Activated CD8-positive, alpha-beta T cell treated with anti-CD3 and anti-CD28 coated beads, Interleukin-2, amount 10 ng/mL, durations not matched to agents 7 days and 5 days (primary cell): ENCODE measurements around the gene ZSWIM4. TPM values are rescaled to one million over a fixed set of nuclear protein-coding genes. Genes with fewer than 3 reads are reported as not detected.
"Not testable (repeated sequence)": the region's sequence is repeated elsewhere in the genome, so short reads cannot be mapped to it uniquely, and the experiment has no call there.

Experiments
- ATAC-seq: fragments of 150-1000 bp; cut with Tn5 transposase; one replicate; pipeline ENCODE4 v1.10.0; 2021; ENCODE audit warnings: moderate library complexity
- CTCF ChIA-PET: fragments of 350-600 bp; sonication (Branson Sonifier 250); formaldehyde crosslinking; loops from one replicate; lab custom pipeline; 2021; ENCODE audit warnings: antibody characterized with exemption; lab: Charles Lee
- POLR2A ChIA-PET: fragments of 350-600 bp; sonication (Branson Sonifier 250); formaldehyde crosslinking; loops from one replicate; lab custom pipeline; 2021; ENCODE audit warnings: antibody characterized with exemption; lab: Charles Lee
- DNase-seq: peaks from one replicate; pipeline ENCODE4 v3.0.0-alpha.2; 2020
- H3K27ac Mint-ChIP-seq: one replicate; pipeline ENCODE4 v1.8.0; 2021; ENCODE audit warnings: mild to moderate bottlenecking, mixed read lengths
- H3K27me3 Mint-ChIP-seq: one replicate; pipeline ENCODE4 v1.8.0; 2021; ENCODE audit warnings: low read depth, mixed read lengths
- H3K36me3 Mint-ChIP-seq: one replicate; pipeline ENCODE4 v1.8.0; 2021; ENCODE audit warnings: low read depth, mixed read lengths
- H3K4me1 Mint-ChIP-seq: one replicate; pipeline ENCODE4 v1.8.0; 2021; ENCODE audit warnings: low read depth, mixed read lengths
- H3K4me3 Mint-ChIP-seq: one replicate; pipeline ENCODE4 v1.8.0; 2021; ENCODE audit warnings: mild to moderate bottlenecking, mixed read lengths
- H3K9me3 Mint-ChIP-seq: one replicate; pipeline ENCODE4 v1.8.0; 2022; ENCODE audit warnings: mixed read lengths; ENCODE audit not compliant: insufficient read depth
- total RNA-seq, 2 experiments: library from RNA; stranded (reverse); gene quantifications; one replicate each; pipeline ENCODE4 v1.2.3, GENCODE V29; 2021

The ZSWIM4 gene
- total RNA-seq, 2 experiments from 2014 or later: 8.4 to 9.5 TPM

DNA sequence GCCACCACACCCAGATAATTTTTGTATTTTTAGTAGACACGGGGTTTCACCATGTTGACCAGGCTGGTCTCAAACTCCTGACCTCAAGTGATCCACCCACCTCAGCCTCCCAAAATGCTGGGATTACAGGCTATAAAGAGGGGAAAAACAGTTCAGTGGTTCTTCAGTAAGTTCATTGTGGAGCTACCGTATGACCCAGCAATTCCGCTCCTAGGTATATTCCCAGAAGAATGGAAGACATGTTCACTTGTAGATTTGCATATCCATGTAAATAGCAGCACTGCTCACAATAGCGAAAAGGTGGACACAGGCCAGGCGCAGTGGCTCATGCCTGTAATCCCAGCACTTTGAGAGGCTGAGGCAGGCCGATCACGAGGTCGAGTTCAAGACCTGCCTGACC lies 15.4 kb upstream of the ZSWIM4 start:
- H3K4me3 Mint-ChIP-seq, H3K27me3 Mint-ChIP-seq, H3K9me3 Mint-ChIP-seq, H3K27ac Mint-ChIP-seq, ATAC-seq, DNase-seq: not testable (repeated sequence)
- POLR2A ChIA-PET: interaction anchor here (1.5 kb wide), 1 partner anchor 8 kb away, joined by 5 read pairs; no protein-coding TSS in a partner anchor
- CTCF ChIA-PET: interaction anchor here (1.5 kb wide), 1 partner anchor 83 kb away, joined by 6 read pairs; no protein-coding TSS in a partner anchor
- Mint-ChIP-seq H3K4me1 (peaks cover 27% of the 10 kb centered on the region), H3K36me3 (peaks cover 37% of the 10 kb centered on the region)

DNA sequence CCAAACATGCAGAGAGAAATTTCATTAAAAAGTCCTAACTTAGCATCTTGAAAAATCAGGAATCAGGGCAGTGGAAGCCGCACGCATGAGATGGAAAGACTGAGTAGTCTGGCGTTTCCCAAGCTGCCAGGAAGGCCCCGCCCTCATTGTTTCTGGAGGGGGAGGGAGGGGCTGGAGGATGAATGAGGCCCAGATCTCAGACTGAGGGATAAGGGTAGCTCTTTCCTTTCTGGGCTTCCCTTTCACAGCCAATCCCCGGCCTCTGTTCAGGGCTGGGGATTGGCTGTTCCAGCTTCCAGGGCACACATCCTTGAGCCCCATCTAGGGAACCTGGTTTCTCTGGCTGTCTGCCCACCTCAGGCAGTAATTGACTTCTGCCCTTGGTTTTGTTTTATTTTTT lies 13.7 kb upstream of the ZSWIM4 start:
- DNase-seq (no peak), ATAC-seq (no peak)
- Mint-ChIP-seq H3K4me1 (peaks cover 19% of the 10 kb centered on the region), H3K27me3 (no peaks in the 10 kb centered on the region), H3K4me3 (no peak overlapping the region), H3K27ac (no peak overlapping the region), H3K36me3 (peaks cover 23% of the 10 kb centered on the region), H3K9me3 (no peaks in the 10 kb centered on the region)
- CTCF ChIA-PET: no interaction called here
- POLR2A ChIA-PET: no interaction called here

DNA sequence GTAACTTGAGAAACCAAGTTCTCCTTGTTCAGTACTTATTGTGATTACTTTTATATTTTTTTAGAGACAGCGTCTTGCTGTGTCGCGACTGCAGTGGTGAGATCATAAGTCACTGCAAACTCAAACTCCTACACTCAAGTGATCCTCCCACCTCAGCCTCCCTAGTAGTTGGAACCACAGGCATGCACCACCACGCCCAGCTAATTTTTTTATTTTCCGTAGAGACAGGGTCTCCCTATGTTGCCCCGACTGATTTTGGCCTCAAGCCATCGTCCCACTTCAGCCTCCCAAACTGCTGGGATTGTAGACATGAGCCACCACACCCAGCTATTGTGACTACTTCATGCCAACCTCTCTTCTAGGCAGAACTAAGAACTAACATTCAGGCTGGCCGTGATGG lies 12.7 kb upstream of the ZSWIM4 start:
- H3K4me3 Mint-ChIP-seq: no peak overlapping the region
- no peaks in the 10 kb centered on the region for H3K27me3 Mint-ChIP-seq
- ChIA-PET CTCF (interaction anchor here (3.2 to 3.5 kb wide), 2 partner anchors 54 to 80 kb away, joined by 16 to 71 read pairs; no protein-coding TSS in a partner anchor), POLR2A (no interaction called here)
- H3K27ac Mint-ChIP-seq: no peak overlapping the region
- peaks cover 20% of the 10 kb centered on the region for H3K36me3 Mint-ChIP-seq
- no peak for DNase-seq
- H3K9me3 Mint-ChIP-seq: no peaks in the 10 kb centered on the region
- H3K4me1 Mint-ChIP-seq: peaks cover 24% of the 10 kb centered on the region
- ATAC-seq: no peak

DNA sequence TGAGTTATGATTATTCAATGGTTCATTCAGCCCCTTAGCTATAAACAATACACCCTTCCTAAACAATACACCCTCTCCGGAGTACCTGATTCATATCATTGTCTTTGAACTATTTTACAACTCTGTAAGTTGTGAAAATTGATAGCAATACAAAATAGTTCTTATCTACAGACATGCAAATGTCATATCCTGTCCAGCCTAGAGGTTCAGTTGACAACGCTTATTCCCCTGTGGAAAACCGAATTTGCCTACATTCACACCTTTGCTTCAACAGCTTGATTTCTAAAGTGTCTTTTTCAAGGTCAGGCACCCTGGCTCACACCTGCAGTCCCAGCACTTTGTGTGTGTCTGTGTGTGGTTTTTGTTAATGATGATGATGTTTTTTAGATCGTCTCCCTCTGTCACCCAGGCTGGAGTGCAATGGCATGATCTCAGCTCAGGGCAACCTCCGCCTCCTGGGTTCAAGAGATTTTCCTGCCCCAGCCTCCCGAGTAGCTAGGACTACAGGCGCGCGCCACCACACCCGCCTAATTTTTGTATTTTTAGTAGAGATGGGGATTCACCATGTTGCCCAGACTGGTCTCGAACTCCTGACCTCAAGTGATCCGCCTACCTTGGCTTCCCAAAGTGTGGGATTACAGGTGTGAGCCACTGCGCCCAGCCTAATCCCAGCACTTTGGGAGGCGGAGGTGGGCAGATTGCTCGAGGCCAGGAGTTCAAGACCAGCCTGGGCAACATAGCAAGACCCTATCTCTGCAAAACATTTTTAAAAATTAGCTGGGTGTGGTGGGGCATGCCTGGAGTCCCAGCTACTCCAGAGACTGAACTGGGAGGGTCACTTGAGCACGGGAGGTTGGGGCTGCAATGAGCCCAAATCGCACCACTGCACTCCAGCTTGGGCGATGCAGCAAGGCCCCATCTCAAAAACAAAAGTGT lies 11.4 kb upstream of the ZSWIM4 start:
- Mint-ChIP-seq H3K27me3 (no peaks in the 10 kb centered on the region), H3K4me3 (no peak overlapping the region), H3K36me3 (peaks cover 7% of the 10 kb centered on the region), H3K4me1 (peaks cover 37% of the 10 kb centered on the region), H3K9me3 (no peaks in the 10 kb centered on the region), H3K27ac (no peak overlapping the region)
- CTCF ChIA-PET: interaction anchor here (0.7 to 3.5 kb wide), 10 partner anchors 9 to 194 kb away, joined by 3 to 71 read pairs (median 5); partner anchors contain the start of genes C19orf53 and ZSWIM4
- ATAC-seq (no peak), DNase-seq (no peak)
- POLR2A ChIA-PET: interaction anchor here (1.2 to 1.7 kb wide), 5 partner anchors 9 to 80 kb away, joined by 3 to 7 read pairs (median 5); no protein-coding TSS in a partner anchor

DNA sequence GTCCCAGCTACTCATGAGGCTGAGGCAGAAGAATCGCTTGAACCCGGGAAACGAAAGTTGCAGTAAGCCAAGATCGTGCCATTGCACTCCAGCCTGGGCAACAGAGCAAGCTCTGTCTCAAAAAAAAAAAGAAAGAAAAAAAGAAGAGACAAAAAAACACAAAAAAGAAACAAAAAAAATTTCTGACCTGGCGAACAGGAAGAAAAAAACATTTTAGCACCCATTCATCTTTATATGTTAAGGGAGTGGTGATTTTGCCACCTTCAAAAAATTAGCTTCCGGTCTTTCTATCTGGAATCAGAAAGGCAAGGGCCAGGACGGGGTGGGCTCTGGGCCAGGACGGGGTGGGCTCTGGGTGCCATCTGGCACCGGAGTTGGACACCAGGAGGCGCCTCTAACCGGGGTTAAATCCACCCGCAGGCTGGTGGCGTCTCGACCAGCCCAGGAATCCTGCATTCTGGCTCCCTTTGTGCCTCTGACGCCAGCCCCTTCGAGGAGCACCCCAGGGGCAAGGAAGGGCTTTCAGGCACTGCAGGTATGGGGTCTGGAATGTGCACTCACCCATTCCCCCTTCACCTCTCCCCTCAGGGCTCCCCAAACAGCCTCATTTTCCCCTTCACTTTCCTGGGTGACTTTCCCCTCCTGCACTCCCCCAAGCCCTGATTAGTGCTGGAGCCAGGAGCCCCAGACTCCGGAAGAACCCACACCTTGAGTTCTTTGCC lies 10.4 kb upstream of the ZSWIM4 start:
- DNase-seq (peak; percentile 81), ATAC-seq (peak; percentile 64)
- Mint-ChIP-seq H3K27me3 (no peaks in the 10 kb centered on the region), H3K27ac (peak overlapping the region; percentile 72), H3K4me1 (peaks cover 43% of the 10 kb centered on the region), H3K9me3 (no peaks in the 10 kb centered on the region), H3K4me3 (peak overlapping the region; percentile 31), H3K36me3 (no peaks in the 10 kb centered on the region)
- CTCF ChIA-PET: interaction anchor here (0.7 to 3.5 kb wide), 13 partner anchors 10 to 169 kb away, joined by 3 to 71 read pairs (median 4); partner anchors contain the start of genes C19orf53, MRI1 and ZSWIM4
- POLR2A ChIA-PET: interaction anchor here (1.2 to 2.0 kb wide), 9 partner anchors 10 to 79 kb away, joined by 3 to 10 read pairs (median 4); partner anchors contain the start of gene ZSWIM4

DNA sequence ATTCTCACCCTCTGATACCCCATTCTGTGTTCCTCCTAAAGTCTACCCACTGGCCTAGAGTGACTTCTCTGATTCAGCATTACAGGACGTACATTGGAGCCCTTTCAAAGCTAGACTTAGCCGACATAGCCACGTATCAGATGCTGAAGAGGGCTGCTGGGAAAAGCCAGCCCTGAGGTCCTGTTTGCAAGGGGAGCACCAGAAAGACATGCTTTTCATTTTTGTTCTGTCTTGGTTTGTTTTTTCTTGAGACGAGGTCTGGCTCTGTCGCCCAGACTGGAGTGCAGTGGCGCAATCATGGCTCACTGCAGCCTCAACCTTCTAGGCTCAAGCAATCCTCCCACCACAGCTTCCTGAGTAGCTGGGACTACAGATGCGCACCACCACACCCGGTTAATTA lies 6.3 kb upstream of the ZSWIM4 start:
- peak overlapping the region; percentile 100 for H3K27ac Mint-ChIP-seq
- peak overlapping the region; percentile 22 for H3K4me3 Mint-ChIP-seq
- H3K9me3 Mint-ChIP-seq: no peaks in the 10 kb centered on the region
- H3K4me1 Mint-ChIP-seq: peaks cover 52% of the 10 kb centered on the region
- H3K36me3 Mint-ChIP-seq: no peaks in the 10 kb centered on the region
- peak; percentile 62 for DNase-seq
- ATAC-seq: peak; percentile 38
- POLR2A ChIA-PET: interaction anchor here (0.6 to 4.2 kb wide), 9 partner anchors 8 to 75 kb away, joined by 3 to 36 read pairs (median 7); a partner anchor contains a TSS
- CTCF ChIA-PET: interaction anchor here (1.1 to 5.4 kb wide), 6 partner anchors 15 to 75 kb away, joined by 3 to 70 read pairs (median 7); partner anchors contain the start of gene C19orf53
- no peaks in the 10 kb centered on the region for H3K27me3 Mint-ChIP-seq

DNA sequence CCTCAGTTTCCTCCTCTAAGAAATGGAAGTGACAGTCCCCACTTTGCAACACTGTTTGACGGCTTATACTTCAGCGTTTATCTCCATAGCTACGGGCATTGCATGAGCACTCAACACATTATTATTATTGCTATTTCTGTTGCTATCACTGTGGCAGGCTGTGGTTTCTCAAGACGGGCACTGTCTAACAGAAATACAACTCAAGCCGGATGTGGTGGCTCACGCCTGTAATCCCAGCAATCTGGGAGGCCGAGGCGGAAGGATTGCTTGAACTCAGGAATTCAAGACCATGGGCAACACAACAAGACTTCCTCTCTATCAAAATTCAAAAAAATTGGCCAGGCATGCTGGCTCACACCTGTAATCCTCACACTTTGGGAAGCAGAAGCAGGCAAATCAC lies 4.9 kb upstream of the ZSWIM4 start:
- no peak overlapping the region for H3K4me3 Mint-ChIP-seq
- ATAC-seq (no peak), DNase-seq (peak; percentile 31)
- H3K27me3 Mint-ChIP-seq: no peaks in the 10 kb centered on the region
- H3K4me1 Mint-ChIP-seq: peaks cover 48% of the 10 kb centered on the region
- CTCF ChIA-PET: interaction anchor here (0.6 to 5.4 kb wide), 2 partner anchors 72 to 628 kb away, joined by 3 to 70 read pairs; no protein-coding TSS in a partner anchor
- H3K27ac Mint-ChIP-seq: peak overlapping the region; percentile 83
- POLR2A ChIA-PET: interaction anchor here (4.2 kb wide), 1 partner anchor 57 kb away, joined by 28 read pairs; no protein-coding TSS in a partner anchor
- no peaks in the 10 kb centered on the region for H3K9me3 Mint-ChIP-seq
- H3K36me3 Mint-ChIP-seq: no peaks in the 10 kb centered on the region

DNA sequence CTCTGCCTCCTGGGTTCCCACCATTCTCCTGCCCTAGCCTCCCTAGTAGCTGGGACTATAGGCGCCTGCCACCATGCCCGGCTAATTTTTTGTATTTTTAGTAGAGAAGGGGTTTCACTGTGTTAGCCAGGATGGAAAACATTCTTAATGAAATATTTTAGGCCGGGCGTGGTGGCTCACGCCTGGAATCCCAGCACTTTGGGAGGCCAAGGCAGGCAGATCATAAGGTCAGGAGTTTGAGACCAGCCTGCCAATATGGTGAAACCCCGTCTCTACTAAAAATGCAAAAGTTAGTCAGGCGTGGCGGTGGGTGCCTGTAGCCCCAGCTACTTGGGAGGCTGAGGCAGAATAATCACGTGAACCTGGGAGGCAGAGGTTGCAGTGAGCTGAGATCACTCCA lies 1.9 kb upstream of the ZSWIM4 start:
- DNase-seq, ATAC-seq, H3K4me3 Mint-ChIP-seq, H3K9me3 Mint-ChIP-seq, H3K27ac Mint-ChIP-seq, H3K36me3 Mint-ChIP-seq, H3K27me3 Mint-ChIP-seq: not testable (repeated sequence)
- H3K4me1 Mint-ChIP-seq: peaks cover 49% of the 10 kb centered on the region
- CTCF ChIA-PET: interaction anchor here (2.0 kb wide), 1 partner anchor 43 kb away, joined by 8 read pairs; no protein-coding TSS in a partner anchor
- POLR2A ChIA-PET: interaction anchor here (1.3 kb wide), 1 partner anchor 46 kb away, joined by 4 read pairs; no protein-coding TSS in a partner anchor

DNA sequence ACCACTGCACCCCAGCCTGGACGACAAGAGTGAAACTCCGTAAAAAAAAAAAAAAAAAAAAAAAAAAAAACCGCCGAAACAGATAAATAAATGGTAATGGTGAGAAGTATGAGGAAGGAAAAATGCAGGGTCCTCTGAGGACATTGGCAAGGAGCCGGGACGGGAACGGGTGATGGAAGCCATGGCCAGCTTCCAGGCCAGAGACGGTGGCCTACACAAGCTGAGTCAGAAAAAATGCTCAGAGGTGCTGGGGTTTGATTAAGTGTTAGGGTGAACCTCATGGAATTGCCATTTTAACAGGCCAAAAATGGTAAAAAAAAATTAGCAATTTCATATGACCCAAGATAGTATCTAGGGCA lies 866 bp upstream of the ZSWIM4 start:
- peak overlapping the region; percentile 93 for H3K27ac Mint-ChIP-seq
- no peaks in the 10 kb centered on the region for H3K9me3 Mint-ChIP-seq
- H3K4me3 Mint-ChIP-seq: peak overlapping the region; percentile 100

DNA sequence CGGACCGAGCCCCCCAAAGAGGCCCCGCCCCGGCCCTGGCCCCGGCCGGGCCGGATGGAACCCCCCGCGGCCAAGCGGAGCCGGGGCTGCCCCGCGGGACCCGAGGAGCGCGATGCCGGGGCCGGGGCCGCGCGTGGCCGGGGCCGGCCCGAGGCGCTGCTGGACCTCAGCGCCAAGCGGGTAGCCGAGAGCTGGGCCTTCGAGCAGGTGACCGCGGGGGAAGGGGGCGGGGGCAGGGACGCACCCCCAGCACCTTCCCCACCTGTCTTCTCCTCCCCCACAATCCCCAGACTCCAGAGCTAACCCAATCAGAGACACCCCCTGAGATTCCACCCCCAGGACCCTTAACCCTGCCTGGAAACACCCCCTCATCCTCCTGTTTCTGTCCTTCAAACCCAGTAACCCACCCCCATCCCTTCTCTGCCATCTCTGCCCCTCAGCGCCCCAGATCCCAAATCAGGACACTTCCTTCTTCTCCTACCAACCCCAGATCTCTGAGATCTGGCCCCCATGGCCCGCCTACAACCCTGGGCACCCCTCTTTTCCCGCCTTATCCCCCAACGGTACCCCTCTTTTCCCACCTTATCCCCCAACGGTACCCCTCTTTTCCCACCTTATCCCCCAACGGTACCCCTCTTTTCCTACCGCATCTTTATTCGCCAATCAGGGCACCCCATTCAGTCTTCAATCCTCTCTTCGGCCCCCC lies 505 bp downstream of the ZSWIM4 start:
- ATAC-seq (peak; percentile 38), DNase-seq (no peak)
- H3K9me3 Mint-ChIP-seq: no peaks in the 10 kb centered on the region
- H3K4me3 Mint-ChIP-seq: peak overlapping the region; percentile 76
- peaks cover 3% of the 10 kb centered on the region for H3K36me3 Mint-ChIP-seq
- ChIA-PET POLR2A (interaction anchor here (0.5 to 3.1 kb wide), 11 partner anchors 7 to 340 kb away, joined by 3 to 25 read pairs (median 3); partner anchors contain the start of genes ASF1B and MRI1), CTCF (interaction anchor here (1.1 to 5.9 kb wide), 4 partner anchors 11 to 67 kb away, joined by 3 to 42 read pairs (median 3); no protein-coding TSS in a partner anchor)
- peaks cover 30% of the 10 kb centered on the region for H3K4me1 Mint-ChIP-seq
- H3K27me3 Mint-ChIP-seq: no peaks in the 10 kb centered on the region
- H3K27ac Mint-ChIP-seq: peak overlapping the region; percentile 80

More for the DNA sequence above, 866 bp upstream of the ZSWIM4 start:
- ATAC-seq (no peak), DNase-seq (no peak)
- no peaks in the 10 kb centered on the region for H3K36me3 Mint-ChIP-seq
- ChIA-PET CTCF (interaction anchor here (0.8 to 5.9 kb wide), 3 partner anchors 42 to 86 kb away, joined by 3 to 42 read pairs (median 8); no protein-coding TSS in a partner anchor), POLR2A (interaction anchor here (0.8 to 3.1 kb wide), 5 partner anchors 9 to 68 kb away, joined by 4 to 25 read pairs (median 5); no protein-coding TSS in a partner anchor)
- H3K4me1 Mint-ChIP-seq: peaks cover 38% of the 10 kb centered on the region
- no peaks in the 10 kb centered on the region for H3K27me3 Mint-ChIP-seq
